ENCODE measurements around the gene TTC33.
"Not testable (repeated sequence)": the region's sequence is repeated elsewhere in the genome, so short reads cannot be mapped to it uniquely, and the experiment has no call there.

The TTC33 gene

DNA sequence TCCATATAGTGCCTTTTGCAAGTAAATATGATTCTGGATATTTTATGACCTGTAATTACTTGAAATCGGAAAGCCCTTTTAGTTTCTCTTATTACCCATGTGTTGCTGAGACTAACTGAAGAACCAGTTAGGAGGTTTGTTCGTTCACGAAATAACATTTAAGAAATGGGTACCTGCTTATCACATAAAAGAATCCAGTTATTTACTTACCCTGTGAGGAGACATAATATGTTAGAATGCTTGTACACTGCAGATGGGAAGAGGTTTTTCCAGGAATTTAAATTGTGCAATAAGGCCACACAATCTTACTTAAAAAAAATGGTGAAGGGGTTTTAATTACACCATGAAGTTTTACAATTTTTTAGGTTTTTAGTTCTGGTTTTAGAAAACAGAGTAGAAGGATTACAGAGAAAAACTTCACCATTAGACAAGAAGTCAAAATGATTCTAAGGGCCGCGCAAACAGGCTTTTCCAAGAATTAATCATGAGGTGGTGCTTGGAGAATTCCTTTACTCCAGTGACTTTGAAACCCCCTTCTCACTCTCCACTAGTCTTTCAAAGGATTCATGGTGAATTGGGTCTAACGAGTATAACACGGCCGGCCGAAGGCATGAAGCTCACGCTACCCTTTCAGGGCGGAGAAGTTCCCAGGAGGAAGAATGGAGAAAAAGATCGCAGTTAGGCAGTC, 77.2 kb downstream of the TTC33 start:
- DNase-seq: no peak

DNA sequence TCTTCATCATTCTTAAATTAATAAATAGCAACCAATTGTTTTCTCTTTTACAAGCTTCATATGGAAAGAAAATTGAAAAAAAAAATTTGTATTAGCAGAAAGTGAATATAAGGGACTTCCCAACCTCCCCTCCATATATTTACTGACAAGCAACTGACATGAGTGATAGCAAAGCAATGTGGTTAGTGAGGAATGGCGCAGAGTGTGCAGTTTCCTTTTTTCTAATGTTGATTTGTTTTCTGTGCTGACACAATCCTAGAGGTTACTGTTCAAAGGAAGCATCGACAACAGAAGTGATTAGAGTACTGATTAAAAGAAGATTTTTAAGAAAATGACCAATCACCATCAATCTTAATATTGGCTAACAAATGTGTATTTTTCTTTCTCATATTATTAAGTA, 77.7 kb downstream of the TTC33 start:
- no peak for DNase-seq

DNA sequence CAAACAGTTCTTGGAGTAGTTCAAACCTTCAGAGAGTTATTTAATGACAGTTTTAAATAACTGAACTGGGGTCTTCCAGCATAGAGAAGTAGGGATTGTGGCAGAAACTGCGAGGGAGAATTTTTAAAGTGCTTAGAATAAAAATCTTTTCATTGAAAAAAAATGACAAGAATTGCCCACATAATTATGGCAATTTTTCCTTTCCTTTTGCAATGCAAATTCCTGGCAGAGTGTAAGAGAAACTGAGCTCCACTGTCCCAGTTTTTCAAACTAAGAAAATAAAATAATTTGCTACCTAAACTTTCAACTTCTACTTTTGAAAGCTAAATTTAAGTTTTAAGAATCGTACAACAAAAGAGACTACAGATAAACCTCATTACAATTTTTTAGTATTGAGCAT, 78.3 kb downstream of the TTC33 start:
- no peak for DNase-seq

DNA sequence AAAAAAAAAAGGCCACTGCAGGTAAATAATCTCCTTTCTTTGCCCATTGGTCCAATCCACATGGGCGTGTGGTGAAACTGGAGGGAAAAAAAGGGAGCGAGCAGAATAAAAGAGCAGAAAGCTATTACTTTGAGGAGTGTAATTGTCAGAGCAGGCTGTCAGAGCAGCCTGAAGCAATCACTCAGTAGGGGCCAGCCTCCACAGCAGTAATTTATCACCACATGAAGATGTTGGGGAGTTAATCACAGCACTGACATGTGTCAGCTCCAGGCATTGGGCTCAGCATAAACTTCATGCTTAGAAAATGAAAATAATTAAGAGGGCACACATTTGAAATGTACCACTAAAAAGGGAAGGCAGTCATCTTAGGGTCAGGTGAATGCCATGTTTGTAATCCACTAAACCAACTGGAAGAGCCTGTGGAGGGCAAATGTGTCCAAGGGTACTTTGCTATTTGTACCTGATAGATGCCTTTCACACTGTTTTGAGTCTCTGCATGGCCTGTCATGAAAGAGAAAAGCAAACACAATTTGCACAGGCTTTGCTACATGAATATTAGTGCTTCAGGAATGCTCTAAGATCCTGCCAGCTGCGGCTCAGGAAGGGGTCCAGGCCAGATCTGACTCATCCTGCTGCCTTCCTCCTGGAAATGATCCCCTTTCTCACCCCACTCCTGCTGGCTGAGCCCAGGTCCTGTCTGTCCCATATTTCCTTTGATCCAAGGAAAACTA, 79.0 kb downstream of the TTC33 start:
- DNase-seq: peak in 1 of 2 experiments; percentile 46

DNA sequence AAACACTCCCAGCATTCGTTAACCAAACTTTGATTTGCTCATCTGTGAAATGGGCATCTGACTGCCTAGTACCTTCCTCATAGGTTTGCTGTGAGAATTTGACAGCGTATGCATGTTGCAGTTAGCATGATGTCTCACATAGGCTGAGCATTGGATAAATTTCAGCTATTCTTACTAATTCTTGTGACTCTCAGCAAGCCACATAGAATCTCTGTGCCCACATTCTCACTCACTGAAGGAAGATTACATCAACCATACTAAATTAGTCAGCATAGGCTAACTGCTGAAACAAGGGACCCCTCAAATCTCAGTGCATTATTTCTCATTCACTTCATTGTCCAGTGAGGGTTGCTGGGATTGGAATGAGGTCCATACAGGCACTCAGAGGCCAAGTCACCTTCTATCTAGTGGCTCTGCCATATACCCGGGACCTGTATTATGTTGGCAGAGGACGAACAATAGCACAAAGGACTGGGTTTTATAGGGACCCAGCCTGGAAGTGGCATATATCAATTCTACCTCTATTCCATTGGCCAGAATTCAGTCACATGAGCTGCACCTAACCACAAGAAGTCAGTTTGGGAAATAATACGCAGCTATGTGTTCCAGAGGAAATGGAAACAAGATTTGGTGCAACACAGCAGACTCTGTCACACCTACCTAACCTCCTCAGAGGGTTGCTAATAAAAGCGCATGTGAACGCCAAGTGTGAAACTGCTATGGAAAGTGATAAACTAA, 80.2 kb downstream of the TTC33 start:
- no peak for DNase-seq

DNA sequence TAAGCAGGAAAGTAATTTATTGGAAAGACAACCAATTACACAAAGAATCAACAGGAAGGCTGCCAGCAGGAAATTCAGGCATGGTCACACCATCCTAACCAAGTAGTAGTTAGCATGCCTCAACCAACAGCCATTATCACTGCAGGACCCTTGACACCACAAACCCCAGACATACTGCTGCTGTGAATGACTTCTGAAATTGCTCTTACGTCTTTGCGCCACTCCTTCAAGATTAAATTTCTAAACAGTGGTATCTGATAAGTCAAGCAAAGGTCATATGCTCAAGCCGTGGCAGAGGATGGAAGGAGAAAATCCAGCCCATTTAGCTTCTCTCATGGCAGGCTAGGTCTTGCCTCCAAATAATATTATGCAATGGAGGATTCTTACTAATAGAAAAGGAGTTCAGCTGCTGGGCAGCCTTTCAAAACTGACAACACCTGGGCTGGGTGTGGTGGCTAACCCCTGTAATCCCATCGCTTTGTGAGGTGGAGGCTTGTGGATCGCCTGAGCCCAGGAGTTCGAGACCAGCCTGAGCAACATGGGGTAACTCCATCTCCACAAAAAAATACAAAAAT, 81.0 kb downstream of the TTC33 start:
- DNase-seq: no peak

DNA sequence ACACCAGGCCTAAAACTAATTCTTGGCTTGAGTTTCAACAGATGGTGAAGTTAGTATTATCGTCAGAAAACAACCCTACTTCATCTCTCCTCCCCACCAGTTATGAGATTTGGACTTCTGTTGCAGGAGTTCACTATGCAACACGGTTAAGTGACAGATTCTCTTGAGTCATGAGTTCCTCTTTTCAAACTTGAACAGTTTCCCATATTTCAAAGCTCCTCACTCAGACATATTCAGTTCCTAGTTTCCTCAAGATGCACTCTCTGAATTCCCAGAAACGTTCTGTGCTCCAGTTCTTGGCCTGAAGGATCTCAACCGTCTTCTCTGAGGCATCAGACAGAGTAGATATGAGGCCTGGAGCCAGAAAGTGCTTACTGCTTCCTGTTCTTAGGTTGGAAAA, 83.3 kb downstream of the TTC33 start:
- no peak for DNase-seq

DNA sequence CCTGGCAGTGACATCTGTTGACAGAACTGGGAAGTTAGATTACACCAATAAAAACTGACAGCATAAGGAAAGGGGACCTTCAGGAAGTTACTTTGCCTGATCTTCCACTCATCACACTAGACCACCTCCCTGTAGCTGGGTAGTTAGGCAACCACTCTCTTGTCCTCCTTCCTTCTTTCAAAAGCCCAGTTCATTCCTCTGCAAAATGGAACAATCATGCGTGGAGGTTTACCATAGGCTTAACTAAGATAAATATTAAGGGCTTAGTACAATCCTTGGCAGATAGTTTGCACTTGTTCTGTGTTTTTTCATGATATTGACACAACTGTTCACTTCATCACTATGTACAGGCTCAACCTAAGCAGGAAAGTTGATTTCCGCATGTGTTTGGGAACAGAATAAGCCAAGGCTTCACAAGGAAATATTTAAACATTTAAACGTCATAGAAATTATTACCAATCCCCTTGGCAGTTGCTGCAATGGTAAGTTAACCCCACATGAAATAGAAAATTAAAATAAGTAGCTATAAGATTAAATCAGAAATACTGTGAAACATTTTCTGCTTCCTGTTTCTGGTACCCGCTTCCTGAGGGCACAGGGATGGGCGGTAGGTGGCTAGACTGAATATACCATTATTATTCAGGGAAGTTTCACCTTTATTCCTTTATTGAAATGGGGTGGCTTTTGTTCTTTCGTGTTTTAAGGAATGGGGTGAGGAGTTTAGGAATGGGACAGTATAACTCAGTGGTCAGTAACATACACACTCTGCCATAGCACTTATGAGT, 86.0 kb downstream of the TTC33 start:
- no peak for DNase-seq

DNA sequence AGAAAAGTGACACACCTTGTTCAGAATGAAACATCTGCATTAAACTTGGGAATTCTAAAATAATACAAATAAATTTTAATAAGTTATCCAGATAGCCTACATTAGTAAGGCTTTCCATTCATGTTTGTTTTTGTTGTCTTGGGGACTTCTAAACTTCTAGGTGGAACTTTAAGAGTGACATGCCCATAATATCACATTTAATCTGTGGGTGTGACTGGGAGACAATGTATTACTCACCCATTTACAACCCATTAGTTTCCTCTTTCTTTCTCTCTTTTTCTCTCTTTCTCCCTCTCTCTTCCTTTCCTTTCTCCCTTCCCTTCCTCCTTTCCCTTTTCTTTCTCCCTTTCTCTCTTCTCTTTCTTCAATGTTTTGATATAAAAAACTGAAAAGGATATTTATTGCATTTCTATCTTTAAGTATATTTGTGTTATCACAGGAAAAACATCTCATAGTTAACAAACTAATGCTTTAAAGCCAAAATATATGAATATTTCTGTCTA, 88.5 kb downstream of the TTC33 start:
- no peak for DNase-seq

DNA sequence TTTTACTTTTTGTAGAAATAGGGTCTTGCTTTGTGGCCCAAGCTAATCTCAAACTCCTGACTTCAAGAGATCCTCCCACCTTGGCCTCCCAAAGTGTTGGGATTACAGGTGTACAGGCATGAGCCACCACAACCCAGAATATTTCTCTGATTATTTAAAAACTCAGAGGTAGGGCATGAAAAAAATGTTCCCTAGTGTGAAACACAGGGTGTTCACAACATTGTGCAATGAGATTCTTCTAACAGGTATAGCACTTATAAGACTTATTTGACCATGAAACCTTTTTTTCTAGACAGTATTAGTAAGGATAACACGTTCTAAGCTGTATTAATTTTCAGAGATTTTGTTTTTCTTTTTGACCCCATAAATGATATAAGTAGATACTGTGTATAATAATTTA, 89.1 kb downstream of the TTC33 start:
- no peak for DNase-seq

DNA sequence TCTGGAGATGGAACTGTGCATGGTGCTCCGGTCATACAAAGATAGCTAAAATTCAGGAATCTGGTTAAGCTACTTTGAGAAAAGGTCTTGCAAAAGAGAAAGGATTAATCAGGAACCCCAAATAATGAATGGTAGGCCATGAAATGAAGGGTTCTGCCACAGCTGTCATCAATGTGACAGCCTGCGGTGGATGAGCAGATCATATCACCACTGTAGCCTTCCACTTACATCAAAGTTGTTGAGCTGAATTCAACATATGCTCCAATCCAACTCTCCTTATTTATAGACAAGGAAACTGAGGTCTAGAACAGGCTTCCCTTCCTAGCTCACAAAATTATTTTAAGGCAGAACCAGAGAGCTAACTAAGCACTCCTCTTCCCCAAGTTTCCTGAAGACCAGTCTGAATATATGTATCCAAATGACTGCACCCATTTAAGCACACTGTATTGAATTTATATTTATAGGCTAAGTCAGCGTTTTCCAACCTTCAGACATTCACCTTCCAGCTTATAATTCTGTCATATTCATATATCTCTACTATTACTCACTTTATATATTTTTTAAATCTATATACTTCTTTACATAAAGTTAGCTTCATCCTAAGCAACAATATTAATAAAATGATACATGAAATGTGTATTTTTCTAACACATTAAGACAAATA, 90.0 kb downstream of the TTC33 start:
- DNase-seq: no peak

DNA sequence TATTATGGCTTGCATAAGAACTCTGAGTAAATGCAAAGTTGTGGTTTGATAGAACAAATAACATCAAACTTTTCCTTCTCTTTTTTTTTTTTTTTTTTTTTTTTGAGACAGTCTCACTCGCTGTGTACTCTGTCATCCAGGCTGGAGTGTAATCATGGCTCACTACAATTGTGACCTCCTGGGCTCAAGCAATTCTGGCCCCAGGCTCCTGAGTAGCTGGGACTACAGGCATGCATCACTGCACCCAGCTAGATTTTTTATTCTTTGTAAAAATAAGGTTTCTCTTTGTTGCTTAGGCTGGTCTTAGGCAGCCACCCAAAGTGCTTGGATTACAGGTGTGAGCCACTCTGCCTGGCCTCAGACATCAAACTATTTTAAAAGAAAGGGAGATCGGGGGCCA, 95.0 kb downstream of the TTC33 start:
- no peak for DNase-seq

DNA sequence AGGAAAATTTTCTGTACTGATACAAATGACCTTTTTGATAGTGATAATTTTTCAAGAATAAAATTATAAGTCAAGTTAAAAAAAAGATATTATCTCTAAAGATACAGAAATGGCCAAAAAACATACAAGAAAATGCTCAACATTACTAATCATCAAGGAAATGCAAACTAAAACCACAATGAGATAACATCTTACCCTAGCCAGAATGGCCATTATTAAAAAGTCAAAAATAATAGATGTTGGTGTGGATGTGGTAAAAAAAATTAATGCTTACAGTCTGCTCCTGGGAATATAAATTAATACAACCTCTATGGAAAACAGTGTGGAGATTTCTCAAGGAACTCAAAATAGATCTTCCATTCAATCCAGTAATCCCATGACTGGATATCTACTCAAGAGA, 99.0 kb downstream of the TTC33 start:
- no peak for DNase-seq

DNA sequence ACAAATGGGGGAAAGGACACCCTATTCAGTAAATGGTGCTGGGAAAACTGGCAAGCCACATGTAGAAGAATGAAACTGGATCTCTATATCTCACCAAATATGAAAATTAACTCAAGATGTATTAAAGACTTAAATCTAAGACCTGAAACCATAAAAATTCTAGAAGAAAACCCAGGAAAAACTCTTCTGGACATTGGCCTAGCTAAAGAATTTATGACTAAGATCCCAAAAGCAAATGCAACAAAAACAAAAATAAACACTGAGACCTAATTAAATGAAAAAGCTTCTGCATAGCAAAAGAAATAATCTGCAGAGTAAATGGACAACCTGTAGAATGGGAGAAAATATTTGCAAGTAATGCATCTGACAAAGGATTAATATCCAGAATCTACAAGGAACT, 99.7 kb downstream of the TTC33 start:
- DNase-seq: not testable (repeated sequence)

DNA sequence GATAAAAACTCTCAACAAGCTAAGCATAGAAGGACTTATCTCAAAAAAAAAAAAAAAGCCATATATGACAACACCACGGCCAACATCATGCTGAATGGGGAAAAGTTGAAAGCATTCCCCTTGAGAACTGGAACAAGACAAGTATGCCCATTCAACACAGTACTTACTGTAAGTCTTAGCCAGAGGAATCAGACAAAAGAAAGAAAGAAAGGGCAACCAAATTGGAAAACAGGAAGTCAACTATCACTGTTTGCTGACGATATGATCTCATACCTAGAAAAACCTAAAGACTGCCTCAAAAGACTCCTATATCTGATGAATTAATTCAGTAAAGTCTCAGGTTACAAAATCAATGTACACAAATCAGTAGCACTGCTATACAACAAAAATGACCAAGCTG, 100.6 kb downstream of the TTC33 start:
- no peak for DNase-seq

DNA sequence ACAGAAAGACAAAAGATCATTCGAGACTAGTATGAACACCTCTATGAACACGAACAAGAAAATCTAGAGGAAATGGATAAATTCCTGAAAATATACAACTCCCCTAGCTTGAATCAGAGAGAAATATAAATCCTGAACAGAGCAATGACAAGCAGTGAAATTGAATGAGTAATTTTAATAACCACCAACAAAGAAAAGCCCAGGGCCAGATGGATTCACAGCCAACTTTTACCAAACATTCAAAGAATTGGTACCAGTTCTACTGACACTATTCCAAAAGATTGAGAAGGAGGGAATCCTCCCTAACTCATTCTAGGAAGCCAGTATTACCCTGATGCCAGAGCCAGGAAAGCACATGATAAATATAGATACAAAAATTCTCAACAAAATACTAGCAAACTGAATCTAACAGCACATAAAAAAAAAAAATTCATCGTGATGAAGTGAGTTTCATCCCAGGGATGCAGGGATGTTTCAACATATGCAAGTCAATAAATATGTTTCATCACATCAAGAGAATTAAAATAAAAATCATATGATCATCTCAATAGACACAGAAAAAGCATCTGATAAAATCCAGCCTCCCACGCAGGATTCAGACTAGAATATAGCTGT, 101.3 kb downstream of the TTC33 start:
- no peak for DNase-seq

DNA sequence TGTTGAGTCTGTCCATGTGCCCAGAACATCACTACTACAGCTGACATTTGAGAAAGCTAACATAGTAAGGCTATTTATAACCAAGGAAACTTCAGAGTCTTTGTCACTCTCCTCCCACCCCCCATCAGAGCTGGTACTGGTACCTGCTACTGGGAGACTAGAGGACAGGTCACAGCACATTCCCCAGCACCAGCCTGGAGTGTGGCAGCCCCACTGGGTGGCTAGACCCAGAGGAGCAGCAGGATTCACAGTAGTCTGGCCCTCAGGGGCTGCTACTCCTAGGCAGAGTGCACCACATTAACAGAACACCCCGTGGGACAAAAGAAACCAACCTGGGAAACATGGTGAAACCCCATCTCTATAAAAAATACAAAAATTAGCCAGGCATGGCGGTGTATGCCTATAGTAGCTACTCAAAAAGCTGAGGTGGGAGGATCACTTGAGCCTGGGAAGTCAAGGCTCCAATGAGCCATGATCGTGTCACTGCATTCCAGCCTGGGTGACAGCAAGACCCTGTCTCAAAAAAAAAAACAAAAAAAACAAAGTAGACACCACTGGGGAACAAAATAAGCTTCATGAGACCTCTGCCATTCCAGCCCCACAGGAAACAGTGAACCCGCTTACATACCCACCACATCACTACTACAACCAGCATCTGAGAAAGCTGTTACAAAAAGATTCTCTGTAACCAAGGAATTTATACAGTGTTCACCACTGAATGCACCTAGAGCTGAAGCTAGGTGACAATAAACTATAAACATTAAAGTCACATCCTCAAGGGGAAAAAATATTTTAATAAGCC, 102.3 kb downstream of the TTC33 start:
- no peak for DNase-seq

DNA sequence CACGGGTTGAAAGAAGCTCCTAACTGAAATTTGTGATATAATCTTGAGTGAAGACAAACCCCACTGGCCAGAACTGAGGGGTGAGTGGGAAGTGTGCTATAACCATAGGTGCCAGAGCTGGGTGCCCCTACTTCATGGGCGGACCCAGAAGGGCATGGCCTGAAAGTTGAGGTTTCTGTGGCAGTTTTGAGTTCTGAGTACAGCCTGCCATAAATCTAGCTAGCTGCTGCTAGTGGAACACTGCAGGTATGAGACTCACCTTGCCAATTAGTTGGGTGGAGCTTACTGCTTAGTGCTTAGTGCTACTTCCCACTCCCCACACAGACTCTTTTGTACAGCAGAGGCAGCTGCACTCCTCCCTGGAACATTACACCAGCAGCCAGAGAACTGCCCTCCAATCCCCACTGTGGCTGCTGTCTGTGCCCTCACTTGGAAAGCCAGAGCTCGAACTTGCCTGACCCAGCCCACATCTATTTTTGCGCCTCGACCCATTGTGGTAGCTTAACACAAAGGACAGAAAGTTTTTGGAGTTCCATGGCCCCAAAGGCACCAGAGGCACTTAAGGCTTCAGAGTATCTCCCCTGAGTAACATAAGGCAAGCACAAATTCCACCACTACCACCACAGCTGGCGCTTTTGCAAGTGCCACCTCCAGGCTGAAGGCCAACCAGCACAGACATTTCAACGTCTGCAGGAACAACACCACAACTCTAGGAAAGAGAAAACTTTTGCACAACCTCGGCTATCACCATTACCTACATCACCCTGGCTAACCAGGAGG, 103.1 kb downstream of the TTC33 start:
- DNase-seq: no peak

DNA sequence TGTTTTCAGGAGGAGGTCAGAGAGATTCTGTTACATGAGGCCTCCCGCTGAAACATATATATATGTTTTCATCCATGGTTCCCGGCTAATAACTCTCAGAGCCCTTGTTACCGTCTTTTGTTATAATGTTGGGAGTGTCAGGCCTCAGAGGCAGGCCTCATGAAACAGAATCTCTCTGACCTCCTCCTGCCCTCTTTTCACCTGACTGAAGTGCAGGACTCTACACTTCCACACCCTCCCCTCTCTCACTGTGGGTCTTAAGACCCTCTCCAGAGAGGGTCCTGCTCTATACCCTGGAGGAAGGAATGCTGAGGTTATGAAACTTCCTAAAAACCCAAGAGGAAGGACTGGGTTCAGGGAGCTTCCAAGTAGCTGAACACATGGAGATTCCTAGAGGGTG, 104.6 kb downstream of the TTC33 start:
- DNase-seq: no peak

DNA sequence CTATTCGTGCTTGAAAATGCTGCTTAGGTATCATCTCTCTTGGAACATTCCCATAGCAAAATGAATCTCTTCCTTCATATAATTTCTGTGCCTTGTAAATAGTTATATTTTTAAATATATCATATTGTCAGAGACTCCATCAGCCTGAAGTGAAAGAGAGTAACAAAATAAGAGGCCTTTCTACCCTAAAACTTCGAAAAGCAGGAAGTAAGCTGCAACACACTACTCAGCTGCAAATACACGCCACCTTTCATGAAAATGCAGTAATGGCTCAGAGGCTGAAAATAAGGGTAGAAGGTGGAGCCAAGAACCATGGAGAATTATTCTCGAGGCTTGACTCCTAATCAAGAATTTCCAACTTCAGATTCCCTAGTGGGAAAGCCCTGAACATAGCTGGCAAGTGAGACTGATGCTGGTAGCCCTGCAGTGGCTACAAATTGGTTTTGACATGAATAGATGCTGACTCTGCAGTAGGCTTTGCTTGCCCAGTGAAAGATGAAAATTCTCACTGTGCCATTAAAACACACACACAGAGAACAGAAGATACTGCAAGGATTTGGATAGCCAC, 106.2 kb downstream of the TTC33 start:
- DNase-seq: no peak

All from NCI-H1930 (cell line).